ENCODE measurements around the gene COX14.
A peak's percentile ranks its signal among the peaks of the same experiment; 100 is the strongest.

Gene COX14

GRCh38 chr12:50085615-50086072 lies 26.4 kb upstream of the COX14 start:
- DNase-seq = no peak

GRCh38 chr12:50086148-50086547 lies 25.9 kb upstream of the COX14 start:
- no peak for DNase-seq

- DNase-seq = no peak
Measured at GRCh38 chr12:50087151-50087550, 24.9 kb upstream of the COX14 start.

GRCh38 chr12:50087995-50088394 lies 24.0 kb upstream of the COX14 start:
- no peak for DNase-seq

- peak; percentile 72 for DNase-seq
Measured at GRCh38 chr12:50088577-50089335, 23.3 kb upstream of the COX14 start.

- DNase-seq = no peak
Measured at GRCh38 chr12:50089730-50090129, 22.3 kb upstream of the COX14 start.

GRCh38 chr12:50090391-50090790 lies 21.6 kb upstream of the COX14 start:
- no peak for DNase-seq

GRCh38 chr12:50097952-50098351 lies 14.1 kb upstream of the COX14 start:
- no peak for DNase-seq

GRCh38 chr12:50099302-50100008 lies 12.6 kb upstream of the COX14 start:
- no peak for DNase-seq

- no peak for DNase-seq
Measured at GRCh38 chr12:50100561-50100960, 11.5 kb upstream of the COX14 start.

- no peak for DNase-seq
Measured at GRCh38 chr12:50101663-50102062, 10.4 kb upstream of the COX14 start.

GRCh38 chr12:50102131-50102531 lies 9.9 kb upstream of the COX14 start:
- no peak for DNase-seq

- DNase-seq = no peak
Measured at GRCh38 chr12:50102646-50103309, 9.3 kb upstream of the COX14 start.

- no peak for DNase-seq
Measured at GRCh38 chr12:50103351-50103750, 8.7 kb upstream of the COX14 start.

- peak; percentile 60 for DNase-seq
Measured at GRCh38 chr12:50103767-50104321, 8.2 kb upstream of the COX14 start, which contains the start of gene GPD1. Gene GPD1 (plus strand): TSS chr12:50104008. CDS start chr12:50104051, 43 bp downstream.

- no peak for DNase-seq
Measured at GRCh38 chr12:50104417-50105366, 7.3 kb upstream of the COX14 start.

GRCh38 chr12:50105913-50106450 lies 6.1 kb upstream of the COX14 start:
- DNase-seq = no peak

GRCh38 chr12:50106907-50107306 lies 5.1 kb upstream of the COX14 start:
- no peak for DNase-seq

GRCh38 chr12:50107416-50108268 lies 4.4 kb upstream of the COX14 start:
- DNase-seq = no peak

GRCh38 chr12:50109319-50109718 lies 2.7 kb upstream of the COX14 start:
- DNase-seq = no peak

Data from stimulated activated CD4-positive, alpha-beta T cell treated with anti-CD3 and anti-CD28 coated beads, Interleukin-15, amount 100 ng/mL, for 24 hours (primary cell).